ENCODE data around the gene PMPCB. TPM values are rescaled to one million over a fixed set of nuclear protein-coding genes. Genes with fewer than 3 reads are reported as not detected.
A peak's percentile ranks its signal among the peaks of the same experiment; 100 is the strongest.

The PMPCB gene
- total and polyA plus RNA-seq, 10 of the 15 experiments (the other 5 are each of a cell fraction or from before 2014, with no cell fraction given) = 70.3 to 163 (median 102) TPM

DNA sequence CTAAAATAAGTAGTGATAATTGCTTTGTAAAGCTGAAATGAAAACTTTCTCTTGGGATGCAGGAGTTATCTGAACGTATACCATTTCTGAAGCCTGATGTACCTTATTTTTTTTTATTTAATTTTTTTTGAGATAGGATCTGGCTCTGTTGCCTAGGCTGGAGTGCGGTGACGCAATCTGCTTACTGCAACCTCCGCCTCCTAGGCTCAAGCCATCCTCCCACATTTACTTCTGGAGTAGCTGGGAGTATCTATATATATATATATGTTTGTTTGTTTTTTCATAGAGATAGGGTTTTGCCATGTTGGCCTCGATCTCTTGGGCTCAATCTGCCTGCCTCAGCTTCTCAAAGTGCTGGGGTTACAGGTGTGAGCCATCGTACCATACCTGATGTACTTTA is 2.4 kb downstream of the PMPCB start (continued):
- no peak for TF ChIP-seq SUZ12 (IDR thresholded peaks at IDR 0.05; ENCODE audit: unreplicated experiment)
- TF ChIP-seq ZNF384 (IDR thresholded peaks at IDR 0.05; ENCODE audit: borderline replicate concordance, low read depth, low read length) = no peak

DNA sequence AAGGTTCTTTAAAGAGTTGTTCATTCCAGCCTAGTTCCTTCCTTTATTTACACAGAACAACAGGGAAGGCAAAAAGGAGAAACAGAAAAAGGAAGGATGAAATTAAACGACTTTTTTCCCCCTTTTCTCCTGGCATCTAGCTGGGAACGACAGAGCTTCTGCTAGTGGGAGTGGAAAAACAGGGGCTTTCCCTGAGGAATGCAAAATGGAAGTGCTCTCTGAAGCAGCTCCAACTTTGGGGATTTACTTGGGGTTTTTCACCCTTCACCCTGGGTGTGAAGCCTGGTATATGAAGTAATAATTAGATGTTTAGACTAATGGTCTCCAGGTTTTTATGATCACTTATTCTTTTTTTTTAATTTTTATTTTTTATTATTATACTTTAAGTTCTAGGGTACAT is 4.2 kb downstream of the PMPCB start:
- Histone ChIP-seq H3K9ac (ENCODE audit: control insufficient read depth, insufficient read depth, low read length) (no peak overlapping the region), H3K4me3 (no peak overlapping the region), H3K36me3 (ENCODE audit: control insufficient read depth in 2 of 2, insufficient read depth in 2 of 2, low read length in 1 of 2) (peaks cover 0 to 31% of the 10 kb centered on the region in 2 experiments), H3K27me3 (replicated peaks in 1 of 2; ENCODE audit: control insufficient read depth in 2 of 2, insufficient read depth in 2 of 2, low read length in 1 of 2) (no peaks in the 10 kb centered on the region), H3K4me2 (ENCODE audit: control insufficient read depth, insufficient read depth) (peak overlapping the region; percentile 38), H2AFZ (ENCODE audit: control insufficient read depth, low read depth, low read length) (no peak overlapping the region), H3K27ac (ENCODE audit: control insufficient read depth, insufficient read depth) (no peak overlapping the region), H3K79me2 (ENCODE audit: control insufficient read depth, insufficient read depth, low read length) (peaks cover 28% of the 10 kb centered on the region), H3K4me1 (ENCODE audit: control insufficient read depth, insufficient read depth, low read length) (peaks cover 3% of the 10 kb centered on the region; the same call in 1 of the 2 replicates), H3K9me3 (replicated peaks; ENCODE audit: control insufficient read depth, insufficient read depth, low read length) (no peaks in the 10 kb centered on the region), H4K20me1 (ENCODE audit: control insufficient read depth, insufficient read depth) (no peaks in the 10 kb centered on the region)
- in situ Hi-C loops (cut with MboI) = no loop called here
- 18% methylated on average over 2 of the region's 2 CpGs for WGBS (ENCODE audit: insufficient coverage, insufficient replicate concordance, low lambda C conversion rate, missing lambda C conversion rate)
- ChIA-PET CTCF (interaction anchor here (1.4 to 6.1 kb wide), 2 partner anchors 46 to 104 kb away, joined by 4 to 39 read pairs; partner anchors contain the start of gene PSMC2), POLR2A (no interaction called here), RAD21 (ENCODE audit: unreplicated experiment) (no interaction called here), SMC1A (ENCODE audit: uncharacterized antibody, unreplicated experiment) (interaction anchor here (1.6 kb wide), 1 partner anchor 32 kb away, joined by 3 read pairs; no protein-coding TSS in a partner anchor)
- TF ChIP-seq RBBP5 (conservative IDR thresholded peaks at IDR 0.05) (no peak), NRF1 (conservative IDR thresholded peaks at IDR 0.05; ENCODE audit: low read depth, low read length) (no peak), MEF2A (IDR thresholded peaks at IDR 0.05; ENCODE audit: insufficient read depth, low read depth, low read length) (no peak), BHLHE40 (IDR thresholded peaks at IDR 0.05; ENCODE audit: borderline replicate concordance in 1 of 2, low read depth in 2 of 2, low read length in 1 of 2) (no peak)
- TF ChIP-seq, protein P1, sequence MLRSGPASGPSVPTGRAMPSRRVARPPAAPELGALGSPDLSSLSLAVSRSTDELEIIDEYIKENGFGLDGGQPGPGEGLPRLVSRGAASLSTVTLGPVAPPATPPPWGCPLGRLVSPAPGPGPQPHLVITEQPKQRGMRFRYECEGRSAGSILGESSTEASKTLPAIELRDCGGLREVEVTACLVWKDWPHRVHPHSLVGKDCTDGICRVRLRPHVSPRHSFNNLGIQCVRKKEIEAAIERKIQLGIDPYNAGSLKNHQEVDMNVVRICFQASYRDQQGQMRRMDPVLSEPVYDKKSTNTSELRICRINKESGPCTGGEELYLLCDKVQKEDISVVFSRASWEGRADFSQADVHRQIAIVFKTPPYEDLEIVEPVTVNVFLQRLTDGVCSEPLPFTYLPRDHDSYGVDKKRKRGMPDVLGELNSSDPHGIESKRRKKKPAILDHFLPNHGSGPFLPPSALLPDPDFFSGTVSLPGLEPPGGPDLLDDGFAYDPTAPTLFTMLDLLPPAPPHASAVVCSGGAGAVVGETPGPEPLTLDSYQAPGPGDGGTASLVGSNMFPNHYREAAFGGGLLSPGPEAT (IDR thresholded peaks at IDR 0.05; ENCODE audit: low read depth) = 0 out of 2 replicates have a peak, but pooled peaks have one; percentile 35
- BruUV-seq (replicated peaks) = no TSS peak
- intact Hi-C loops (cut with micrococcal nuclease; ENCODE audit: unreplicated experiment) = no loop called here
- no peak for DNase-seq (ENCODE audit: low read depth, low spot score)
- FAIRE-seq = no peak
- no peak for ATAC-seq

Data from GM12878 (cell line).